HepG2 (cell line): ENCODE measurements around the gene PRIMA1. TPM values are rescaled to one million over a fixed set of nuclear protein-coding genes. Genes with fewer than 3 reads are reported as not detected.

Experiments
- ARNTL ChIP-seq: sonication (generic); formaldehyde crosslinking; IDR thresholded peaks from 2 replicates; pipeline ENCODE4 v1.4.0; 2020; ENCODE audit warnings: mild to moderate bottlenecking, missing genetic modification reagents
- ATF7 ChIP-seq, 2 experiments: fragments of 450-650 bp in 1 of 2; sonication (generic) in 1 of 2; formaldehyde crosslinking in 1 of 2; IDR thresholded peaks; 2 replicates each; pipeline versions ENCODE4 v1.4.0 to v1.6.1; 2016 to 2020; ENCODE audit warnings: antibody characterized with exemption in 1 of 2, mild to moderate bottlenecking in 1 of 2, missing genetic modification reagents in 1 of 2
- CEBPB ChIP-seq: IDR thresholded peaks from 2 replicates; pipeline ENCODE4 v1.6.1; 2011; ENCODE audit warnings: low read depth, low read length, improper control_type of control experiment, borderline replicate concordance
- ELF4 ChIP-seq: sonication (generic); formaldehyde crosslinking; IDR thresholded peaks from 2 replicates; pipeline ENCODE4 v1.5.0; 2020; ENCODE audit warnings: missing genetic modification reagents, mild to moderate bottlenecking, moderate library complexity, borderline replicate concordance
- ERF ChIP-seq: IDR thresholded peaks from 2 replicates; pipeline ENCODE4 v1.6.1; 2018; ENCODE audit warnings: missing biosample characterization, missing genetic modification reagents
- HNRNPH1 ChIP-seq: fragments of 200-400 bp; formaldehyde crosslinking; optimal IDR thresholded peaks from 2 replicates; pipeline ENCODE3; 2017; ENCODE audit warnings: mild to moderate bottlenecking, low read depth, low read length
- HOXA7 ChIP-seq: sonication (generic); formaldehyde crosslinking; IDR thresholded peaks from 2 replicates; pipeline ENCODE4 v1.8.1; 2022; ENCODE audit warnings: mild to moderate bottlenecking, missing genetic modification reagents, moderate library complexity
- KLF6 ChIP-seq: IDR thresholded peaks from 2 replicates; pipeline ENCODE4 v1.8.0; 2016; ENCODE audit warnings: missing biosample characterization, missing genetic modification reagents
- MTF2 ChIP-seq: sonication (generic); formaldehyde crosslinking; IDR thresholded peaks from 2 replicates; pipeline ENCODE4 v1.5.0; 2020; ENCODE audit warnings: missing genetic modification reagents, borderline replicate concordance
- MZF1 ChIP-seq: sonication (generic); formaldehyde crosslinking; IDR thresholded peaks from 2 replicates; pipeline ENCODE4 v1.8.1; 2023; ENCODE audit warnings: mild to moderate bottlenecking, missing genetic modification reagents, borderline replicate concordance
- NFRKB ChIP-seq: fragments of 450-650 bp; IDR thresholded peaks from 2 replicates; pipeline ENCODE4 v1.6.1; 2017
- PRMT3 ChIP-seq: sonication (generic); formaldehyde crosslinking; IDR thresholded peaks from 2 replicates; pipeline ENCODE4 v1.8.1; 2022; ENCODE audit warnings: low read depth, mild to moderate bottlenecking, moderate library complexity, missing genetic modification reagents, borderline replicate concordance
- RARG ChIP-seq: sonication (generic); formaldehyde crosslinking; IDR thresholded peaks from 2 replicates; pipeline ENCODE4 v1.4.0; 2020; ENCODE audit warnings: low read depth, mild to moderate bottlenecking, missing genetic modification reagents
- REL ChIP-seq: sonication (generic); formaldehyde crosslinking; conservative IDR thresholded peaks from 2 replicates; pipeline ENCODE4 v1.8.0; 2022; ENCODE audit warnings: mild to moderate bottlenecking, missing genetic modification reagents, moderate library complexity
- RFXAP ChIP-seq: sonication (generic); formaldehyde crosslinking; IDR thresholded peaks from 2 replicates; pipeline ENCODE4 v1.4.0; 2020; ENCODE audit warnings: missing genetic modification reagents, borderline replicate concordance
- SCMH1 ChIP-seq: sonication (generic); formaldehyde crosslinking; IDR thresholded peaks from 2 replicates; pipeline ENCODE4 v1.9.0; 2021; ENCODE audit warnings: missing genetic modification reagents, mild to moderate bottlenecking, borderline replicate concordance
- SRY ChIP-seq: sonication (generic); formaldehyde crosslinking; IDR thresholded peaks from 2 replicates; pipeline ENCODE4 v1.8.0; 2022; ENCODE audit warnings: mild to moderate bottlenecking, missing genetic modification reagents
- TAF1 ChIP-seq: sonication (generic); formaldehyde crosslinking; IDR thresholded peaks from 2 replicates; pipeline ENCODE4 v1.4.0; 2020; ENCODE audit warnings: missing genetic modification reagents
- TBX2 ChIP-seq: sonication (generic); formaldehyde crosslinking; IDR thresholded peaks from 2 replicates; pipeline ENCODE4 v1.5.0; 2020; ENCODE audit warnings: missing genetic modification reagents, mild to moderate bottlenecking, borderline replicate concordance
- TCF12 ChIP-seq, 2 experiments: fragments of 450-650 bp in 1 of 2; sonication (generic) in 1 of 2; formaldehyde crosslinking in 1 of 2; IDR thresholded peaks; 2 replicates each; pipeline versions ENCODE4 v1.6.1 to v1.8.0; 2017 to 2022; ENCODE audit warnings: antibody characterized with exemption in 1 of 2, mild to moderate bottlenecking in 1 of 2, missing genetic modification reagents in 1 of 2, moderate library complexity in 1 of 2
- ZBTB1 ChIP-seq: sonication (generic); formaldehyde crosslinking; IDR thresholded peaks from 2 replicates; pipeline ENCODE4 v1.4.0; 2020; ENCODE audit warnings: missing genetic modification reagents, borderline replicate concordance
- ZIK1 ChIP-seq: sonication (generic); formaldehyde crosslinking; IDR thresholded peaks from 2 replicates; pipeline ENCODE4 v1.5.0; 2020; ENCODE audit warnings: mild to moderate bottlenecking, low read depth, missing genetic modification reagents, borderline replicate concordance
- ZNF124 ChIP-seq: sonication (generic); formaldehyde crosslinking; IDR thresholded peaks from 2 replicates; pipeline ENCODE4 v1.4.0; 2020; ENCODE audit warnings: missing genetic modification reagents
- ZNF33B ChIP-seq: sonication (generic); formaldehyde crosslinking; IDR thresholded peaks from 2 replicates; pipeline ENCODE4 v1.5.1; 2020; ENCODE audit warnings: mild to moderate bottlenecking, missing genetic modification reagents
- ZNF607 ChIP-seq: sonication (generic); formaldehyde crosslinking; IDR thresholded peaks from 2 replicates; pipeline ENCODE4 v1.5.1; 2020; ENCODE audit warnings: missing genetic modification reagents, mild to moderate bottlenecking, borderline replicate concordance
- ZNF670 ChIP-seq: sonication (generic); formaldehyde crosslinking; IDR thresholded peaks from 2 replicates; pipeline ENCODE4 v1.8.0; 2022; ENCODE audit warnings: mild to moderate bottlenecking, missing genetic modification reagents, borderline replicate concordance
- ZNF775 ChIP-seq: sonication (generic); formaldehyde crosslinking; IDR thresholded peaks from 2 replicates; pipeline ENCODE4 v1.4.0; 2020; ENCODE audit warnings: missing genetic modification reagents, mild to moderate bottlenecking, moderate library complexity, borderline replicate concordance
- ZSCAN29 ChIP-seq: sonication (generic); formaldehyde crosslinking; conservative IDR thresholded peaks from 2 replicates; pipeline ENCODE4 v1.4.0; 2020; ENCODE audit warnings: mild to moderate bottlenecking, missing genetic modification reagents
- polyA plus RNA-seq, 8 experiments: library from polyadenylated mRNA; depleted of rRNA in 3 of 8; stranded (reverse) in 7 of 8; unstranded in 1 of 8; fragments of >200 nt; fragmentation: Illumina TruSeq in 4 of 8; extraction: Trizol in 4 of 8; gene quantifications; 2 replicates each; pipeline versions ENCODE4 v1.2.1 to v1.2.3, GENCODE V29; 2011 to 2016; ENCODE audit warnings: low read depth in 4 of 8, missing spikeins in 1 of 8, mixed read lengths in 1 of 8; ENCODE audit not compliant: insufficient read depth in 1 of 8
- total RNA-seq, 5 experiments: library from RNA; depleted of rRNA; stranded (reverse); fragments of >200 nt; fragmentation: Illumina TruSeq; extraction: Trizol; gene quantifications; 2 replicates each; pipeline ENCODE4 v1.2.3, GENCODE V29; 2016; ENCODE audit warnings: low read depth in 1 of 5
- TF ChIP-seq, protein P1 (sequence below): sonication (generic); formaldehyde crosslinking; IDR thresholded peaks from 2 replicates; pipeline ENCODE4 v1.5.0; 2020; ENCODE audit warnings: missing genetic modification reagents
- TF ChIP-seq, protein P2 (sequence below): sonication (generic); formaldehyde crosslinking; IDR thresholded peaks from 2 replicates; pipeline ENCODE4 v1.9.0; 2022; ENCODE audit warnings: low read depth, missing genetic modification reagents

PRIMA1 gene
- total and polyA plus RNA-seq, 2 of the 13 experiments (the other 11 are each of a cell fraction or from before 2014, with no cell fraction given): 2.4 to 3.2 TPM

DNA sequence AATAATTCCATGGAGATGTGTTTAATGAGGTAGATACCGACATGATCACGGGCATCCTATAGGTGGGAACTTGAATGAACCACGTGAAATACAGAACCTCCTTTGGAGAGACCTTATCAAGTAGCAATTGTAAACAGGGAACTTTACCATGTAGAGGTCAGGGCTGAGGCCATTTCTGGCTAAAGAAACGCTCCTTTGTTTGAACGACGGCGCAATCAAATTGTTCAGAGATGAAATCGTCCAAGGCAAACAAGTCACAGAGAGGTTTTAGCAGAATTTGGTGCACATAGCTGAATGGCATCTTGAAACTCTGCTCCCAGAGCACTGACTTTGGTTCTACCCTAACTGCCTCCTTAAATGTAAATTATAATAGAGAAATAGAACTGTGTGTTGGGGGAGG is 9.8 kb downstream of the PRIMA1 start (continued):
- TF ChIP-seq RFXAP (CRISPR knock-in tag) (0 out of 2 replicates have a peak, but pooled peaks have one; percentile 35), TCF12 (IDR thresholded peaks at IDR 0.05) (no peak), TCF12 (CRISPR knock-in tag; IDR thresholded peaks at IDR 0.05) (no peak), NFRKB (no peak), SRY (no peak), CEBPB (no peak), PRMT3 (CRISPR knock-in tag) (no peak), MZF1 (CRISPR knock-in tag) (no peak), KLF6 (CRISPR knock-in tag) (no peak), ZNF670 (no peak), REL (CRISPR knock-in tag) (no peak), ZIK1 (CRISPR knock-in tag) (no peak), ATF7 (IDR thresholded peaks at IDR 0.05) (no peak), ATF7 (CRISPR knock-in tag; IDR thresholded peaks at IDR 0.05) (no peak), ZBTB1 (no peak), TBX2 (peak; percentile 59; the same call in 1 of the 2 replicates), ZNF775 (CRISPR knock-in tag) (no peak), HNRNPH1 (no peak), ZNF33B (CRISPR knock-in tag) (no peak), ELF4 (CRISPR knock-in tag) (no peak), ZNF607 (no peak), ARNTL (CRISPR knock-in tag) (no peak), HOXA7 (no peak), SCMH1 (CRISPR knock-in tag) (no peak), ZSCAN29 (CRISPR knock-in tag) (no peak), RARG (no peak), MTF2 (no peak), TAF1 (no peak), ERF (CRISPR knock-in tag) (peak; percentile 71; the same call in 1 of the 2 replicates), ZNF124 (CRISPR knock-in tag) (no peak)
- TF ChIP-seq, protein P1, sequence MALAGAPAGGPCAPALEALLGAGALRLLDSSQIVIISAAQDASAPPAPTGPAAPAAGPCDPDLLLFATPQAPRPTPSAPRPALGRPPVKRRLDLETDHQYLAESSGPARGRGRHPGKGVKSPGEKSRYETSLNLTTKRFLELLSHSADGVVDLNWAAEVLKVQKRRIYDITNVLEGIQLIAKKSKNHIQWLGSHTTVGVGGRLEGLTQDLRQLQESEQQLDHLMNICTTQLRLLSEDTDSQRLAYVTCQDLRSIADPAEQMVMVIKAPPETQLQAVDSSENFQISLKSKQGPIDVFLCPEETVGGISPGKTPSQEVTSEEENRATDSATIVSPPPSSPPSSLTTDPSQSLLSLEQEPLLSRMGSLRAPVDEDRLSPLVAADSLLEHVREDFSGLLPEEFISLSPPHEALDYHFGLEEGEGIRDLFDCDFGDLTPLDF (CRISPR knock-in tag): no peak
- TF ChIP-seq, protein P2, sequence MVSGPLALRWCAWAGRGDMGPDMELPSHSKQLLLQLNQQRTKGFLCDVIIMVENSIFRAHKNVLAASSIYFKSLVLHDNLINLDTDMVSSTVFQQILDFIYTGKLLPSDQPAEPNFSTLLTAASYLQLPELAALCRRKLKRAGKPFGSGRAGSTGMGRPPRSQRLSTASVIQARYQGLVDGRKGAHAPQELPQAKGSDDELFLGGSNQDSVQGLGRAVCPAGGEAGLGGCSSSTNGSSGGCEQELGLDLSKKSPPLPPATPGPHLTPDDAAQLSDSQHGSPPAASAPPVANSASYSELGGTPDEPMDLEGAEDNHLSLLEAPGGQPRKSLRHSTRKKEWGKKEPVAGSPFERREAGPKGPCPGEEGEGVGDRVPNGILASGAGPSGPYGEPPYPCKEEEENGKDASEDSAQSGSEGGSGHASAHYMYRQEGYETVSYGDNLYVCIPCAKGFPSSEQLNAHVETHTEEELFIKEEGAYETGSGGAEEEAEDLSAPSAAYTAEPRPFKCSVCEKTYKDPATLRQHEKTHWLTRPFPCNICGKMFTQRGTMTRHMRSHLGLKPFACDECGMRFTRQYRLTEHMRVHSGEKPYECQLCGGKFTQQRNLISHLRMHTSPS (CRISPR knock-in tag): no peak
